ENCODE measurements around the gene WRNIP1.

The WRNIP1 gene

DNA sequence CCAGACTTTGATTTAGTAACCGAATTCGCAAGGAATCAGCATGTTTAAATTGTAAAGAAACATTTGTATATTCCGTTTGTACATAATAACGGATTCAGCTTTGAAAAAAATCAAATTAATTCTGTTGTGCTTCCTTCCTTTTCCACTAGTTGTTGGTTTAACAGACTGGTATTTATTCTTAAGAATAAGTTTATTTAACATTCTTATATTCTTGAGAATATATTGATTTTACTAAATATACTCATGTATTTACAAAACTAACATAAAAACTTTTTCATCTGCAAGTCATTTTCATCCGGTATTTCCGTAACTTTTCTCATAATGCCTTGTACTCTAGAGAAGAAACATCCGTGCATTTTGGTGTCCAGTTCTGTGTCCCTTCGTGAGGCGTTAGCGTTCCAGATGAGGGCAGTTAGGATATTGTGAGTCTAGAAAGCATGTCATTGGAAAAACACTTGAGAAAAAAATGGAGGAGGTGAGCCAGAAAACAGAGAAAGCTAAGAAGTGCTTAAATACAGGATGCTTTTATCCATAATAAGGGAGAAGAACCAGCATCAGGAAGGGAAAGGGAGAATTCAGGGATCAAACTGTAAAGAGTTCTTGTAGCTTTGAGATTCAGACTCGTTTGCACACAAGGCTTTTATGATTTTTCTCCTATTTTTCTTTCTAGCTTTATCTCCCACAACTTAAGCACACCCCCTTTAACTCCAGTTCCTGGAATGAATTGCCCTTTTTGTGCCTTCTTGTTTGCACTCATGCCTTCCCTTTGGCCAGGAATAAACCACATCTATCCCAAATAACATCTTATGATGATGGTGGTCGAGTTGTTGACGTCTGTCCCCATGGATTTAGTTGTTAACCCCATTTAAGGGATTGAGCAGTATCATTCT lies 1.8 kb downstream of the WRNIP1 start:
- H3K4me3 ChIP-seq (ENCODE audit: low read depth, low read length), result peak overlapping the region; percentile 90
- no peaks in the 10 kb centered on the region for H3K27me3 ChIP-seq (ENCODE audit: control insufficient read depth, insufficient read depth, low read length)
- peaks cover 17% of the 10 kb centered on the region for H3K4me1 ChIP-seq (ENCODE audit: control insufficient read depth, insufficient read depth, low read length)
- no peaks in the 10 kb centered on the region for H3K36me3 ChIP-seq (ENCODE audit: control insufficient read depth, insufficient read depth, low read length)
- no peaks in the 10 kb centered on the region for H3K9me3 ChIP-seq (ENCODE audit: control insufficient read depth, insufficient read depth, low read length)
- H3K9ac ChIP-seq (ENCODE audit: low read depth, low read length), result peak overlapping the region; percentile 77

DNA sequence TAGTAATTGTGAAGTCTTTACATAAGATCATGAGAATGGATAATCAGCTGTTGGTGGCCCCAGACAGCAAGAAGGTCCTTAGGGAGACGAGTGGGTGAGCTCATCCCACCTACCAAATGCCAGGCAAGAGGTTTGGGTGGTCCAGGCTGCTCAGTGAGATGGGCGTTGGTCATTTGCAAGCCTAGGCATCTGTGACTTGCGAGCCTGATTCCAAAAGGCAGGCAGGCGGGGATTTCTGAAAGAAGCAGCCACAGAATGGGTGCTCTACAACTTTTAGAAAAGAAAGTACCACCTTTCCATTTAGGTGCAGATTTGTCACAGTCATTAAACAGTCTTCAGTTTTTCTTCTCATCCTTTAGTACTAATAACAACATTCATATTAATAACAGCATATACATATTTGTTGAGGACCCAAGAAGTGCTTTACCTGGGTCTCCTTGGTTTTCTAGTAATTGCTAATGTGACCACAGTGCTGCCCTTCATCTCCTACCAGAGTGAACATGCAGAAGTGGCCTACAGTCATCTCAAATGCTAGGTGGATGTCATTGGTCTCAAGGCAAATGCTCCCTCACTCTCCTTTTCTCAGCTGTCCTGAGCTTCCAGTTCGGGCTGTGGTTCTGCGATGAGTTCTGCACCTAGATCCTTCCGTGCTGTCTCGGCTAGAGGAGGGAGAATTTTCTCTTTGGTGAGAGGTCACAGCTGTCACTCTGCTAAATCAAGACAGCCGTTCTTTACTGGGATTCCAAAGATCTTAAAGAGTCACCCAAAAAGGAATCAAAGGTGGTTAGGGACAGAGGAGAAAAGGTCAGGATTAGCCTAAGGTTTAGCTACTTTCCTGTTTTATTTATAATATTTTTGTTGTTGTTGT lies 2.7 kb downstream of the WRNIP1 start:
- Histone ChIP-seq H3K4me1 (ENCODE audit: control insufficient read depth, insufficient read depth, low read length) (peaks cover 17% of the 10 kb centered on the region), H3K9ac (ENCODE audit: low read depth, low read length) (no peak overlapping the region), H3K4me3 (ENCODE audit: low read depth, low read length) (peak overlapping the region; percentile 90), H3K9me3 (ENCODE audit: control insufficient read depth, insufficient read depth, low read length) (no peaks in the 10 kb centered on the region), H3K27me3 (ENCODE audit: control insufficient read depth, insufficient read depth, low read length) (no peaks in the 10 kb centered on the region), H3K36me3 (ENCODE audit: control insufficient read depth, insufficient read depth, low read length) (no peaks in the 10 kb centered on the region)

DNA sequence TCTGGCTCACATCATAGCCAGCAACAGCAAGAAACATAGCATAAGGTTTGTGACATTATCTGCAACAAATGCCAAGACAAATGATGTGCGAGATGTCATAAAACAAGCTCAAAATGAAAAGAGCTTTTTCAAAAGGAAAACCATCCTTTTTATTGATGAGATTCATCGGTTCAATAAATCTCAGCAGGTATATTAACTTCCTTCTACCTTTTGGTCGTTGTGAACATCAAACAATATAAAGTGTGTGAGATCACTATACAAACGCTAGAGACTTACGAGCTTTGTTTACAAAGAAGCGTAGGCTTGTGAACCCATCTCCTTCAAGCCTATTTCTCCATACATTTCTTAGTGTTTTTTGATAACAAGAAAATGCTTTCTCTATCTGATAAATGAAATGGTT lies 3.5 kb downstream of the WRNIP1 start:
- H3K9ac ChIP-seq (ENCODE audit: low read depth, low read length), result peak overlapping the region; percentile 8
- no peaks in the 10 kb centered on the region for H3K36me3 ChIP-seq (ENCODE audit: control insufficient read depth, insufficient read depth, low read length)
- no peaks in the 10 kb centered on the region for H3K27me3 ChIP-seq (ENCODE audit: control insufficient read depth, insufficient read depth, low read length)
- H3K9me3 ChIP-seq (ENCODE audit: control insufficient read depth, insufficient read depth, low read length), result no peaks in the 10 kb centered on the region
- H3K4me3 ChIP-seq (ENCODE audit: low read depth, low read length), result no peak overlapping the region
- H3K4me1 ChIP-seq (ENCODE audit: control insufficient read depth, insufficient read depth, low read length), result peaks cover 17% of the 10 kb centered on the region

DNA sequence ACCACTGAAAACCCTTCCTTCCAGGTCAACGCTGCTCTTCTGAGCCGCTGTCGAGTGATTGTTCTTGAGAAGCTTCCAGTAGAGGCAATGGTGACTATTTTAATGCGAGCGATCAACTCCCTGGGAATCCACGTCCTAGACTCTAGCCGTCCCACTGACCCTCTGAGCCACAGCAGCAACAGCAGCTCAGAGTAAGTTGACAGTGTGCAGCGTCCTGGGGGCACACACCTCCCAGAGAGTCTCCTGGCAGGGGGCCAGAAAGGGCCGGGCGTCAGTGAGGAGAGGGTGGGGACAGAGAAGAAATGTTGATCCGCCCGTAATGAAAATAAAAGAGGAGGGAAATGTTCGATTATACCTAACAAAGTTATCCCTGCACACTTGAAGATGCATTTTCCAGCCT lies 5.0 kb downstream of the WRNIP1 start:
- Histone ChIP-seq H3K9me3 (ENCODE audit: control insufficient read depth, insufficient read depth, low read length) (no peaks in the 10 kb centered on the region), H3K4me3 (ENCODE audit: low read depth, low read length) (no peak overlapping the region), H3K36me3 (ENCODE audit: control insufficient read depth, insufficient read depth, low read length) (peaks cover 4% of the 10 kb centered on the region), H3K9ac (ENCODE audit: low read depth, low read length) (no peak overlapping the region), H3K4me1 (ENCODE audit: control insufficient read depth, insufficient read depth, low read length) (peaks cover 17% of the 10 kb centered on the region), H3K27me3 (ENCODE audit: control insufficient read depth, insufficient read depth, low read length) (no peaks in the 10 kb centered on the region)

DNA sequence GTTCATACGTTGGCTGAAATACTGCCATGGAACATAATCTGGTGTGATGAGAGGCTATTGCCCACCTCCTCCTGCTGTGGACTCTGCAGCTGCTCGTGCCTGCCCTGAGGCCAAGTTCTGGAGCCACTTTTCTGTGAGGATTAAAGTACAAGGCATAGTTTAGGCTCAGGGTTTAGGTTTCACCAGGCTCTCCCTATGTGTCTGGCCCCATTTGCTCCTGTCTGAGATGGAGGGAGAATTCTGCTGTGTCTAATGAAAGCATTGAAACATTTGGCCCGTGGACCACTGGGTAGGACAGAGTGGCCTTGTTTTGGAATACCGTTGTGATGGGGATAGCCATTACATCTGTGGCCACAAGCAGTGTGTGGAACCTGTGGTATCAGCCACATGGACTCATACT lies 5.9 kb downstream of the WRNIP1 start:
- H3K9ac ChIP-seq (ENCODE audit: low read depth, low read length), result no peak overlapping the region
- peaks cover 17% of the 10 kb centered on the region for H3K4me1 ChIP-seq (ENCODE audit: control insufficient read depth, insufficient read depth, low read length)
- H3K27me3 ChIP-seq (ENCODE audit: control insufficient read depth, insufficient read depth, low read length), result no peaks in the 10 kb centered on the region
- no peaks in the 10 kb centered on the region for H3K9me3 ChIP-seq (ENCODE audit: control insufficient read depth, insufficient read depth, low read length)
- H3K4me3 ChIP-seq (ENCODE audit: low read depth, low read length), result no peak overlapping the region
- peaks cover 4% of the 10 kb centered on the region for H3K36me3 ChIP-seq (ENCODE audit: control insufficient read depth, insufficient read depth, low read length)

DNA sequence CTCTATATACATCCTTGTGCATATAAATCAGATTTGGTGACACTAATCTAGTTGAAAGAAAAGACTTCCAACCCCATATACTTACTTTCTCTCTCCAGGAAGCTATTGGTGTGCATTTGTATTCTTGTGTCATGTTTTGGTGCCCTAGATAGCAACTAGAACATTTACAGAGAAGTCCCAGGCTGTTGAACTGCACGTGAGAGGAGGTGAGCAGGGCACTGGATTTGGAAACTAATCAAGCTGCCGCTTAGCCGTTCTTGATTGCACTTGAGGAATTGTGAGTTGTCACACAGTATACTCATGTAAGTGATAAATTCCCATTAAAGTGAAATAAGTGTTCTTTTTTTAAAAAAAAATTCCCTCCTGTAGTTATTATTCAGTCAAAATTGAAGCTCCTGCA lies 7.6 kb downstream of the WRNIP1 start:
- Histone ChIP-seq H3K9ac (ENCODE audit: low read depth, low read length) (no peak overlapping the region), H3K36me3 (ENCODE audit: control insufficient read depth, insufficient read depth, low read length) (peaks cover 4% of the 10 kb centered on the region)

DNA sequence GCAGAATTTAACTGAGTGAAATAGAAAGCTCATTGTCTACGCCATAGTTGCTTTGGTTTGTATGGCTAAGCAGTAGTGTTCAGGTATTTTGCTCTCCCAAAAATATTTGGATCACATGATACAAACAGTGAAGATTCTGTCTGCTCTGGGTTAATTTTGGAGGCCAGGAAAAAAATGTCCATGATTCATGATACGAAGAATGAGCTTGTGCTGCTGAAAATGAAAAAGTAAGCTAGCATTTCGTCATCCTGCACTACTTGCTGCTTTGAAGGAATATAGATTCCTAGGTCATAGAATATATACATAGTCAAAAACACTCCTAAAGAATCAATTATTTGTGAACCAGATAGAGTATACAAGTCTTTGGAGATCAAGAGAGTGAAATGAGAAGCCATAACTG lies 8.3 kb downstream of the WRNIP1 start:
- no peak overlapping the region for H3K9ac ChIP-seq (ENCODE audit: low read depth, low read length)

More for the DNA sequence above, 7.6 kb downstream of the WRNIP1 start:
- Histone ChIP-seq H3K4me1 (ENCODE audit: control insufficient read depth, insufficient read depth, low read length) (peaks cover 12% of the 10 kb centered on the region), H3K9me3 (ENCODE audit: control insufficient read depth, insufficient read depth, low read length) (no peaks in the 10 kb centered on the region), H3K27me3 (ENCODE audit: control insufficient read depth, insufficient read depth, low read length) (no peaks in the 10 kb centered on the region), H3K4me3 (ENCODE audit: low read depth, low read length) (no peak overlapping the region)

DNA sequence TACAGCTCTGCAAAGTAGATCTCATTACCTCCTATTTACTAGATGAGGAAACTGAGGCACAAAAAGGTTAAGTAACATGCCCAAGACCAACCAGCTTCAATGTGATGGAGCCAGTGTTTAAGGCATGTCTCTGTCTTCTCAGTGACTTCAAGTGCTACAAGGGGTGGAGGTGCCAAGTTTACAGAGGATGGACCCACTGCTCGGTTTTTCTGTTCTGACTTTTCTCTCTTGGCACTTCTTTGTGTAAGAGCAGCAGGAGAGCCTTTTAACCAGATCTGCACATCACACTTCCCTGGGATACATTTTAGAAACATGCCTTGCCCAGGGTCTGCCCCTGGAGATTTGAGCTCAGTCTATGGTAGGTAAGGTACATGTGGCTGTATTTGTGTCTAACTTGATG lies 9.8 kb downstream of the WRNIP1 start:
- no peaks in the 10 kb centered on the region for H3K9me3 ChIP-seq (ENCODE audit: control insufficient read depth, insufficient read depth, low read length)
- no peak overlapping the region for H3K9ac ChIP-seq (ENCODE audit: low read depth, low read length)
- H3K4me1 ChIP-seq (ENCODE audit: control insufficient read depth, insufficient read depth, low read length), result peaks cover 7% of the 10 kb centered on the region
- H3K36me3 ChIP-seq (ENCODE audit: control insufficient read depth, insufficient read depth, low read length), result peaks cover 4% of the 10 kb centered on the region
- no peak overlapping the region for H3K4me3 ChIP-seq (ENCODE audit: low read depth, low read length)
- H3K27me3 ChIP-seq (ENCODE audit: control insufficient read depth, insufficient read depth, low read length), result no peaks in the 10 kb centered on the region

More for the DNA sequence above, 8.3 kb downstream of the WRNIP1 start:
- Histone ChIP-seq H3K9me3 (ENCODE audit: control insufficient read depth, insufficient read depth, low read length) (no peaks in the 10 kb centered on the region), H3K36me3 (ENCODE audit: control insufficient read depth, insufficient read depth, low read length) (peaks cover 4% of the 10 kb centered on the region), H3K27me3 (ENCODE audit: control insufficient read depth, insufficient read depth, low read length) (no peaks in the 10 kb centered on the region), H3K4me3 (ENCODE audit: low read depth, low read length) (no peak overlapping the region), H3K4me1 (ENCODE audit: control insufficient read depth, insufficient read depth, low read length) (peaks cover 12% of the 10 kb centered on the region)

DNA sequence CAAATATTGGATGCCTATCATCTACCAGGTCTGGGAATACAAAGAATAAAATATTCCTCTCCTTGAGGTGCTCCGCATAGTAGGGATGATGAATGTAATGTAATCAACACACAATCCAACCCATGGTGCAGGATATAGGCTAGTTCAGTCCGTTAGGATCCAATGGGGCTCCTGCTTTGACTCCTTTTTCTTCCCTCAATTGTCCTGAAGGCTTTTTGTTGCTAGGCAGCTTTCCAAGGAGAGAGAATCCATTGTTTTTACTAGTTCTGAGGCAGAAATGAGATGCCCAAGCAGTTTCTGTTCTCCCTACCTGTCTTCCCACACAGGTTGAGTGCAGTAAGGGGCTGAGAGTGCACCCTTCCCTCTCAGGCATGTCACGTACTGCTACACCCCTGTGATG lies 12.1 kb downstream of the WRNIP1 start:
- H3K9me3 ChIP-seq (ENCODE audit: control insufficient read depth, insufficient read depth, low read length), result no peaks in the 10 kb centered on the region
- peaks cover 8% of the 10 kb centered on the region for H3K36me3 ChIP-seq (ENCODE audit: control insufficient read depth, insufficient read depth, low read length)
- no peaks in the 10 kb centered on the region for H3K4me1 ChIP-seq (ENCODE audit: control insufficient read depth, insufficient read depth, low read length)
- H3K9ac ChIP-seq (ENCODE audit: low read depth, low read length), result no peak overlapping the region
- no peak overlapping the region for H3K4me3 ChIP-seq (ENCODE audit: low read depth, low read length)
- no peaks in the 10 kb centered on the region for H3K27me3 ChIP-seq (ENCODE audit: control insufficient read depth, insufficient read depth, low read length)

DNA sequence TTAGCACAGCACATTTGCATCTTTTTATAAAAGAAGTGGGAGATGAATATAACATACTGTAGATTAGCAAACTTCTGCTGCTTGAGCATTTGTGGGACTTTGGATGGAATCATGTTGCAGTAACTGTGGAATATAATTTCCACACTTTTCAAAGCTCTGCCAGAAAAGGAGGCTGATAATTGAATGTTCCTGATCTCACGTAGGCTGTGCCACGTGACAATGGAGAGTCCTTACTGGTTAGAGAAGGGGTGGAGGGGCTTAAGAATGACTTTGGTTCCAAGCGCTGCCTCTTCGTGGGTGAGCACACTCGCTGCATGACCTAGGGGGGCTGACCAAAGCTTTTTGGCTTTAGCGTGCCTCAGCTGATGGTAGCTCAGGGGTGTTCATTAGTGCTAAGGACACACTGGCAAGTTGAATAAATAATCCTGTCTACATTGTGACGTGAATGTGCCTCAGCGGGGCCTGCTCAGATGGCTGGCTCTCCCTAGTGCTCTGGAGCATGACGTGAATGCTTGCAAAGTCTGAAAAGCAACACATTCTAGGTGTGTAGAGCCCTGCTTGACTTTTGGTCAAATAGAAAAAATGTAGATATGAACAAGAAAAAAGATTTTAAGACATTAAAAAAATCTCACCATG lies 15.0 kb downstream of the WRNIP1 start:
- no peak overlapping the region for H3K9ac ChIP-seq (ENCODE audit: low read depth, low read length)
- H3K4me1 ChIP-seq (ENCODE audit: control insufficient read depth, insufficient read depth, low read length), result no peaks in the 10 kb centered on the region
- no peaks in the 10 kb centered on the region for H3K27me3 ChIP-seq (ENCODE audit: control insufficient read depth, insufficient read depth, low read length)
- H3K9me3 ChIP-seq (ENCODE audit: control insufficient read depth, insufficient read depth, low read length), result no peaks in the 10 kb centered on the region
- H3K4me3 ChIP-seq (ENCODE audit: low read depth, low read length), result no peak overlapping the region
- H3K36me3 ChIP-seq (ENCODE audit: control insufficient read depth, insufficient read depth, low read length), result peaks cover 6% of the 10 kb centered on the region

DNA sequence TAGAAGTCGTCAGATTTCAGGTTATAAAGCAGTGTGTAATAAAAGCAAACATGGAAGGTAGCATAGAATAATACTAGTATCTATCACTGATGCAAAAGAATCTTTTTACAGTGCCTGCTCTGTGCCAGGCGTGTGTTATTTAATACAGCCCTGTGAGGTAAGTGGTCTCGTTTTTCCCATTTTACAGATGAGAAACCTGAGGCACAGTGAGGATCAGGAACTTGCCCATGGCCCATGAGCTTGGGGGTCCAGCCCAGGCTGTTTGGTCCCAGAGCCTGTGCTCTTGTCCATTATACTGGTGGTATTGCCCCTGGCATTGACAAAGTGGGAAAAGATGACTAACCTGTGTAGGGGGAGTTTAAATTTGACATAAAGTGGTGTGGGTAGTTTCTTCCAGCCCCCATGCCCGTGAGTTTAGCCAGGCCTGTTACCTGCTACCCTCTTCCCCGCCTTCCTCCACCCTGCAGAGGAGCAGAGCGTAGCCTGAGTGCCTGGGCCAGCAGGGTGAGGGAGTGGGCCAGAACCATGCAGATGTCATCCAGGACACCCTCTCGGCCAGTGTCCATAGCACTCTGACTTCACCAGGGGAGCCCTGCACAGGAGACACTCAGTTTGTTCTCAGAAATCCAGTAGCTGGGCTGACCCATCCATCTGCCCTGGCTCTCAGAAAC lies 16.6 kb downstream of the WRNIP1 start:
- no peak overlapping the region for H3K9ac ChIP-seq (ENCODE audit: low read depth, low read length)
- H3K9me3 ChIP-seq (ENCODE audit: control insufficient read depth, insufficient read depth, low read length), result no peaks in the 10 kb centered on the region
- H3K4me1 ChIP-seq (ENCODE audit: control insufficient read depth, insufficient read depth, low read length), result no peaks in the 10 kb centered on the region
- no peaks in the 10 kb centered on the region for H3K27me3 ChIP-seq (ENCODE audit: control insufficient read depth, insufficient read depth, low read length)
- H3K36me3 ChIP-seq (ENCODE audit: control insufficient read depth, insufficient read depth, low read length), result peaks cover 6% of the 10 kb centered on the region
- no peak overlapping the region for H3K4me3 ChIP-seq (ENCODE audit: low read depth, low read length)

Measured in iPS-15b (cell line).